Neural cell (in vitro differentiated cells): ENCODE results near the gene DPP6. TPM values are rescaled to one million over a fixed set of nuclear protein-coding genes. Genes with fewer than 3 reads are reported as not detected.

Experiments used
- H2AFZ ChIP-seq: fragments of 200-600, 300-800 bp; sonication (generic), shearing (Covaris generic); 2 replicates; pipeline ENCODE4 v1.6.0; 2014; ENCODE audit warnings: low read depth, mild to moderate bottlenecking, antibody characterized with exemption, low read length, moderate library complexity
- H3F3A ChIP-seq: fragments of 200-600 bp; shearing (Covaris generic); 2 replicates; pipeline ENCODE4 v1.6.1; 2016; ENCODE audit warnings: mild to moderate bottlenecking, moderate library complexity, mixed read lengths, antibody characterized with exemption, low read length; ENCODE audit not compliant: insufficient read depth, poor library complexity, severe bottlenecking
- H3K27ac ChIP-seq: fragments of 200-600, 300-800 bp; sonication (generic), shearing (Covaris generic); 2 replicates; pipeline ENCODE4 v1.5.1; 2014; ENCODE audit warnings: mild to moderate bottlenecking, low read length, moderate library complexity
- H3K27me3 ChIP-seq: fragments of 300-800, 200-600 bp; sonication (generic), shearing (Covaris generic); 2 replicates; pipeline ENCODE4 v1.6.0; 2014; ENCODE audit warnings: mild to moderate bottlenecking, low read depth, low read length, moderate library complexity; ENCODE audit not compliant: insufficient read depth
- H3K36me3 ChIP-seq: fragments of 300-800, 200-600 bp; sonication (generic), shearing (Covaris generic); 2 replicates; pipeline ENCODE4 v1.5.1; 2014; ENCODE audit warnings: mild to moderate bottlenecking, antibody characterized with exemption, low read length, moderate library complexity; ENCODE audit not compliant: insufficient read depth
- H3K4me2 ChIP-seq: fragments of 300-800, 200-600 bp; sonication (generic), shearing (Covaris generic); 2 replicates; pipeline ENCODE4 v1.6.0; 2014; ENCODE audit warnings: mild to moderate bottlenecking, low read length
- H3K4me3 ChIP-seq: fragments of 300-800, 200-600 bp; sonication (generic), shearing (Covaris generic); 2 replicates; pipeline ENCODE4 v1.5.1; 2014; ENCODE audit warnings: mild to moderate bottlenecking, low read length, moderate library complexity
- H3K79me2 ChIP-seq: fragments of 200-600 bp; shearing (Covaris generic); replicated peaks from 2 replicates; pipeline ENCODE4 v1.6.0; 2014; ENCODE audit warnings: mild to moderate bottlenecking, low read length, moderate library complexity; ENCODE audit not compliant: insufficient read depth
- H3K9ac ChIP-seq: fragments of 300-800, 200-600 bp; sonication (generic), shearing (Covaris generic); 2 replicates; pipeline ENCODE4 v1.6.1; 2016; ENCODE audit warnings: mild to moderate bottlenecking, low read length, mixed read lengths
- H3K9me2 ChIP-seq: fragments of 200-600 bp; shearing (Covaris generic); 2 replicates; pipeline ENCODE4 v1.6.1; 2016; ENCODE audit warnings: mild to moderate bottlenecking, low read length, mixed read lengths; ENCODE audit not compliant: insufficient read depth
- H3K9me3 ChIP-seq: fragments of 200-600, 300-800 bp; sonication (generic), shearing (Covaris generic); 2 replicates; pipeline ENCODE4 v1.6.1; 2016; ENCODE audit warnings: mild to moderate bottlenecking, mixed run types, low read length, moderate library complexity, mixed read lengths
- H4K20me1 ChIP-seq: fragments of 200-600 bp; shearing (Covaris generic); 2 replicates; pipeline ENCODE4 v1.6.1; 2016; ENCODE audit warnings: mild to moderate bottlenecking, mixed run types; ENCODE audit not compliant: insufficient read depth
- EP300 ChIP-seq: fragments of 450-650 bp; conservative IDR thresholded peaks from 2 replicates; pipeline ENCODE4 v1.6.1; 2014; ENCODE audit warnings: antibody characterized with exemption, mild to moderate bottlenecking, moderate library complexity; ENCODE audit not compliant: poor library complexity, severe bottlenecking
- EZH2 ChIP-seq: fragments of 200-600, 300-800 bp; shearing (Covaris generic), sonication (generic); IDR thresholded peaks from 2 replicates; pipeline ENCODE4 v1.6.1; 2014; ENCODE audit warnings: antibody characterized with exemption, low read length, borderline replicate concordance, mild to moderate bottlenecking; ENCODE audit not compliant: insufficient read depth, poor library complexity, severe bottlenecking
- MXI1 ChIP-seq: fragments of 450-650 bp; conservative IDR thresholded peaks from 2 replicates; pipeline ENCODE4 v1.6.1; 2014; ENCODE audit warnings: antibody characterized with exemption, mild to moderate bottlenecking; ENCODE audit not compliant: poor library complexity, severe bottlenecking
- POLR2AphosphoS5 ChIP-seq: IDR thresholded peaks from 2 replicates; pipeline ENCODE4 v1.6.1; 2012
- RAD21 ChIP-seq: fragments of 450-650 bp; conservative IDR thresholded peaks from 2 replicates; pipeline ENCODE4 v1.6.1; 2014; ENCODE audit warnings: antibody characterized with exemption, mild to moderate bottlenecking, moderate library complexity
- SMC3 ChIP-seq: fragments of 450-650 bp; conservative IDR thresholded peaks from 2 replicates; pipeline ENCODE4 v1.6.1; 2014; ENCODE audit warnings: antibody characterized with exemption, mild to moderate bottlenecking, moderate library complexity; ENCODE audit not compliant: poor library complexity
- TAF1 ChIP-seq: IDR thresholded peaks from 2 replicates; pipeline ENCODE4 v1.6.1; 2012; ENCODE audit warnings: low read depth
- polyA plus RNA-seq: library from polyadenylated mRNA; depleted of rRNA; stranded (reverse); fragments of >200 nt; gene quantifications from 2 replicates; pipeline ENCODE4 v1.2.3, GENCODE V29; 2014
- TF ChIP-seq, protein P1 (sequence below): IDR thresholded peaks from 2 replicates; pipeline ENCODE4 v1.6.1; 2012; ENCODE audit warnings: borderline replicate concordance
- TF ChIP-seq, protein P2 (sequence below): fragments of 450-650 bp; IDR thresholded peaks from 2 replicates; pipeline ENCODE4 v1.5.1; 2014; ENCODE audit warnings: antibody characterized with exemption, mild to moderate bottlenecking, moderate library complexity; ENCODE audit not compliant: poor library complexity, severe bottlenecking

DPP6 gene
- polyA plus RNA-seq, 1 donor from 2014 or later: 20.4 TPM

DNA sequence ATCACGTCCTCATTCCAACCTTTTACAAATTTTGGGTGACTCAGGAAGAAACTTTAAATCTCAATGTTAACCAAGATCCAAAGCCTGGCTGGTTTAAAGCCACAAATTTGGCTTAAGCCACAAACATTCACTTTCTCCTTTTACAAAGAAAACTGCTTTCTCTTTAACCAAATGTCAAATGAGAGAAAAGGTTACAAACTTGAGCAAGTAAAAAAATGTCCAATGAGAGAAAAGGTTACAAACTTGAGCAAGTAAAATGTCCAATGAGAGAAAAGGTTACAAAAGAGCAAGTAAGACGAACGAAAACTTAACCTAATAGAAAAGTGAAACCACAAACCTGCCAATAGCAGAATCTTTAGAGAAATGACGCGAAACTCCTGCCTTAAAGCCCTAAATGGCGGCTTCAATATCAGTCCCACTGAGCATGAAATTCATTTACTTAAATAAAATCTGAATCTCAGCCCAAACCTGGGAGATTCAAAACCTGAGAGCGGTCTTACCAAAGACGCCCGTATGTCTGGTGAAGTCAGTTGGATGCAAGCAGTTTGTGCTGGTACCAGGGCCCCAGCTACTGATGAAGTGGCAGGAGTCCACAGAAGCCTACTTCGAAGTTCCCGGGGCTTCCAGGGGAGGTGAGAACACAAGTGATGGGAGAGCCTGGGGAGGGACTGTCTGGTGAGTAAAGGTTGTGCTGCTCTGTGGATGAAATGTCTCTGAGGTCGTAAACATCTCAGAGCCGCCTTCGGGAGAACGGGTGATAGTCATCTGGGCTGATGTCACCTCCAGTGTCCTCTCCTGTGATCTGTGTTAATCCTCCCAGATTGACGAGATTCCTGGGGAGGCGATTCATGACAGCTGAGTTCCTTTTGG, 876.2 kb downstream of the DPP6 start:
- Histone ChIP-seq H3K9me3 (no peaks in the 10 kb centered on the region), H3K9me2 (no peaks in the 10 kb centered on the region), H3K27me3 (no peaks in the 10 kb centered on the region), H3K9ac (no peak overlapping the region), H3K4me2 (no peak overlapping the region), H3K79me2 (no peaks in the 10 kb centered on the region), H2AFZ (no peak overlapping the region), H4K20me1 (no peaks in the 10 kb centered on the region), H3K36me3 (no peaks in the 10 kb centered on the region), H3F3A (no peaks in the 10 kb centered on the region), H3K27ac (no peak overlapping the region), H3K4me3 (no peak overlapping the region)
- TF ChIP-seq MXI1 (no peak), SMC3 (no peak), RAD21 (no peak), EP300 (no peak), POLR2AphosphoS5 (no peak), TAF1 (no peak), EZH2 (no peak)
- TF ChIP-seq, protein P1, sequence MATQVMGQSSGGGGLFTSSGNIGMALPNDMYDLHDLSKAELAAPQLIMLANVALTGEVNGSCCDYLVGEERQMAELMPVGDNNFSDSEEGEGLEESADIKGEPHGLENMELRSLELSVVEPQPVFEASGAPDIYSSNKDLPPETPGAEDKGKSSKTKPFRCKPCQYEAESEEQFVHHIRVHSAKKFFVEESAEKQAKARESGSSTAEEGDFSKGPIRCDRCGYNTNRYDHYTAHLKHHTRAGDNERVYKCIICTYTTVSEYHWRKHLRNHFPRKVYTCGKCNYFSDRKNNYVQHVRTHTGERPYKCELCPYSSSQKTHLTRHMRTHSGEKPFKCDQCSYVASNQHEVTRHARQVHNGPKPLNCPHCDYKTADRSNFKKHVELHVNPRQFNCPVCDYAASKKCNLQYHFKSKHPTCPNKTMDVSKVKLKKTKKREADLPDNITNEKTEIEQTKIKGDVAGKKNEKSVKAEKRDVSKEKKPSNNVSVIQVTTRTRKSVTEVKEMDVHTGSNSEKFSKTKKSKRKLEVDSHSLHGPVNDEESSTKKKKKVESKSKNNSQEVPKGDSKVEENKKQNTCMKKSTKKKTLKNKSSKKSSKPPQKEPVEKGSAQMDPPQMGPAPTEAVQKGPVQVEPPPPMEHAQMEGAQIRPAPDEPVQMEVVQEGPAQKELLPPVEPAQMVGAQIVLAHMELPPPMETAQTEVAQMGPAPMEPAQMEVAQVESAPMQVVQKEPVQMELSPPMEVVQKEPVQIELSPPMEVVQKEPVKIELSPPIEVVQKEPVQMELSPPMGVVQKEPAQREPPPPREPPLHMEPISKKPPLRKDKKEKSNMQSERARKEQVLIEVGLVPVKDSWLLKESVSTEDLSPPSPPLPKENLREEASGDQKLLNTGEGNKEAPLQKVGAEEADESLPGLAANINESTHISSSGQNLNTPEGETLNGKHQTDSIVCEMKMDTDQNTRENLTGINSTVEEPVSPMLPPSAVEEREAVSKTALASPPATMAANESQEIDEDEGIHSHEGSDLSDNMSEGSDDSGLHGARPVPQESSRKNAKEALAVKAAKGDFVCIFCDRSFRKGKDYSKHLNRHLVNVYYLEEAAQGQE: no peak
- TF ChIP-seq, protein P2, sequence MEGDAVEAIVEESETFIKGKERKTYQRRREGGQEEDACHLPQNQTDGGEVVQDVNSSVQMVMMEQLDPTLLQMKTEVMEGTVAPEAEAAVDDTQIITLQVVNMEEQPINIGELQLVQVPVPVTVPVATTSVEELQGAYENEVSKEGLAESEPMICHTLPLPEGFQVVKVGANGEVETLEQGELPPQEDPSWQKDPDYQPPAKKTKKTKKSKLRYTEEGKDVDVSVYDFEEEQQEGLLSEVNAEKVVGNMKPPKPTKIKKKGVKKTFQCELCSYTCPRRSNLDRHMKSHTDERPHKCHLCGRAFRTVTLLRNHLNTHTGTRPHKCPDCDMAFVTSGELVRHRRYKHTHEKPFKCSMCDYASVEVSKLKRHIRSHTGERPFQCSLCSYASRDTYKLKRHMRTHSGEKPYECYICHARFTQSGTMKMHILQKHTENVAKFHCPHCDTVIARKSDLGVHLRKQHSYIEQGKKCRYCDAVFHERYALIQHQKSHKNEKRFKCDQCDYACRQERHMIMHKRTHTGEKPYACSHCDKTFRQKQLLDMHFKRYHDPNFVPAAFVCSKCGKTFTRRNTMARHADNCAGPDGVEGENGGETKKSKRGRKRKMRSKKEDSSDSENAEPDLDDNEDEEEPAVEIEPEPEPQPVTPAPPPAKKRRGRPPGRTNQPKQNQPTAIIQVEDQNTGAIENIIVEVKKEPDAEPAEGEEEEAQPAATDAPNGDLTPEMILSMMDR: no peak

DNA sequence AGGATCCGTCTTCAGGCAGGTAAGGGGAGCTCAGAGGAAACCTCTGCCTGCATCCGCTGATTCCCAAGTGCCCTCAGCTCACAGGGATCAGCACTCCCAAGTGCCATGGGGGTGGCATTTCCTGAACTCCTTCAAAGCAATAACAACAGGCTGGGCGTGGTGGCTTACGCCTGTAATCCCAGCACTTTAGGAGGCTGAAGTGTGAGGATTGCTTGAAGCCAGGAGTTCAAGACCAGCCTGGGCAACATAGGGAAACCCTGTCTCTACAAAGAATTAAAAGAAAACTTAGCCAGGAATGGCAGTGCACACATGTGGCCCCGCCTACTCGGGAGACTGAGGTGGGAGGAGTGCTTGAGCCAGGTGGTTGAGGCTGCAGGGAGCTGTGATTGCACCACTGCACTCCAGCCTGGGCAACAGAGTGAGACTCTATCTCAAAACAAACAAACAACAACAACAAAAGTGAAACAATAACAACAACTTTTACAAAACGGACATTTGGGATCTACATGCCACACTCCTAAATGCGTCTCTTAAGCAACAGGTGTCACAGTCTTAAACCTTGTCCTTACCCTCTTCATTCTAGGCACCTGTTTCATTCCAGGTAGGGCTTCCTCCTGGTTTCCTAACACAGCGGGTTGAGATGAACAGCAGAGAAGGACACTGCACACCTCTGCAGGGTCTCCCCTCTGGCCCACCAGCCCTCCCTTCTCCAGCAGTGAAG, 877.0 kb downstream of the DPP6 start:
- no peak overlapping the region for H3K27ac ChIP-seq
- TF ChIP-seq RAD21: no peak
- TF ChIP-seq TAF1: no peak
- TF ChIP-seq, protein P1: no peak
- TF ChIP-seq, protein P2: no peak
- TF ChIP-seq EZH2: no peak
- no peak for TF ChIP-seq EP300
- TF ChIP-seq POLR2AphosphoS5: no peak
- no peak for TF ChIP-seq SMC3
- TF ChIP-seq MXI1: no peak

More for the DNA sequence above, 877.0 kb downstream of the DPP6 start:
- Histone ChIP-seq H3K9me3 (no peaks in the 10 kb centered on the region), H3K79me2 (no peaks in the 10 kb centered on the region), H3K27me3 (no peaks in the 10 kb centered on the region), H3K36me3 (no peaks in the 10 kb centered on the region), H3K4me2 (no peak overlapping the region), H3K9ac (no peak overlapping the region), H2AFZ (no peak overlapping the region), H4K20me1 (no peaks in the 10 kb centered on the region), H3K9me2 (no peaks in the 10 kb centered on the region), H3K4me3 (no peak overlapping the region), H3F3A (no peaks in the 10 kb centered on the region)
